ENCODE results near the gene GFER. TPM values are rescaled to one million over a fixed set of nuclear protein-coding genes. Genes with fewer than 3 reads are reported as not detected.

Gene GFER
- total and polyA plus RNA-seq, 9 donors: 14.7 to 23.8 (median 17.8) TPM

DNA sequence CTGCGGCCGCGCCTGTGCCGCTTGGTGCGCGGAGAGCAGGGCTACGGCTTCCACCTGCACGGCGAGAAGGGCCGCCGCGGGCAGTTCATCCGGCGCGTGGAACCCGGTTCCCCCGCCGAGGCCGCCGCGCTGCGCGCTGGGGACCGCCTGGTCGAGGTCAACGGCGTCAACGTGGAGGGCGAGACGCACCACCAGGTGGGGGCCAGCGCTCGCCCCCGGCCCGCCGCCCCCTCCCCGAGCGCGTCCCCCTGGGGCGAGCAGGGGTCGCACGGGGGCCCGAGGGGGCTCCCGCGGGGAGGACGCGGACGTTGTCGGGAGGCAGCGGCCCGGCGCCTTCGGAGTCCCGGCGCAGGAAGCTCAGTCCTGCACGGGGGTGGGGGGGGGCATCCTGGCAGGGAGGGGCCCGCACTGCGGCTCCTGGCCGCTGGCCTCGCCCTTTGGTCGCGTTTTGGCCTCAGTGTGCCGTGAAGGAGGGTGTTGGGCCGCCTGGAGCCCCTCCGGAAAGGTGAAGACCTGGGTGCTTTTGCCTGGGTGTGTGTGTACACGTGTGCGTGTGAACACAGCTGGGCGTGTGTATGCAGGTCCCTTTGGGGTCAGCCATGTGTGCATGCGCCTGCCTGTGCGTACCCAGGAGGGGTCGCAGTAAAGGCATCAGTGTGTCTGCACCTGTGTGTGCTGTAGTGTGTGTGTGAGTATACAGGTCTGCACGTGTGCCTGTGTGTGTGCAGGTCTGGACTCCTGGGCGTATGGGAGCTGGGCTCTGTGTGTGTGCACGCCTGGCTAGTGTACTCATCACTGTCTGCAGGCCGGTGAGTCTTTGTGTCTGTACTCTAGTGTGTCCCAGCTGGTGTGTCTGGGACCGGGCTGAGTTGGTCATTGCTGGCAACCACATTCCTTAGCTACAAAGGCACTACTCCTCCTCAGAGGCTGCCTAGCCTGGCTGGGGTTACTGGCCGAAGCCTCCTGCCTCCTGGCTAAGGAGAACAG is 43.3 kb downstream of the GFER start:
- Histone ChIP-seq H3K9me3 (replicated peaks; ENCODE audit: control insufficient read depth, low read depth, low read length) (no peaks in the 10 kb centered on the region), H3K36me3 (ENCODE audit: control insufficient read depth, insufficient read depth, low read length) (peaks cover 8% of the 10 kb centered on the region), H3K27me3 (ENCODE audit: control insufficient read depth, insufficient read depth, low read length) (peaks cover 6% of the 10 kb centered on the region), H3K27ac (ENCODE audit: low read length) (no peak overlapping the region), H3K4me3 (ENCODE audit: low read length) (peak overlapping the region; percentile 50), H3K4me1 (ENCODE audit: control insufficient read depth, insufficient read depth, low read length) (peaks cover 61% of the 10 kb centered on the region)
- peak; percentile 40 for DNase-seq
- WGBS (ENCODE audit: insufficient coverage): 3% methylated on average over 67 of the region's 76 CpGs

DNA sequence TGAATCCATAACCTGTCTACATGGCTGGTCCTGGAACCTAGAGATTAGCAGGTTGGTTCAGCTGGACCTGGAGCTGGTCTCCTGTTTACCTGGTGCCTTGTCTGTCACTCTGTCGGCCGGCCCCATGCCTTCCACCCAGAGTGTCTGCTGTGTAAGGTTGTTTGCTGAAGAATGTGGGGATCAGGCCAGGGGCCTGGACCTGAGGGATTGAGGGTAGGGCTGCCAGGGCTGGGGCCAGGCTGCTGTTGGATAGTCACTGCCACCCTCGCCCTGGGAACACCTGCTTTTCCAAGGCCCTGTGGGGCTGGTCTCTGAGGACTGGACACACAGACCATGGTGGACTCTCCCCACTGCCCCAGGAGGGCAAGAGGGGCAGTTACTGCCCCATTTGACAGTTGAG is 44.2 kb downstream of the GFER start:
- 57% methylated on average over 3 of the region's 3 CpGs for WGBS (ENCODE audit: insufficient coverage)
- peaks cover 63% of the 10 kb centered on the region for H3K4me1 ChIP-seq (ENCODE audit: control insufficient read depth, insufficient read depth, low read length)

DNA sequence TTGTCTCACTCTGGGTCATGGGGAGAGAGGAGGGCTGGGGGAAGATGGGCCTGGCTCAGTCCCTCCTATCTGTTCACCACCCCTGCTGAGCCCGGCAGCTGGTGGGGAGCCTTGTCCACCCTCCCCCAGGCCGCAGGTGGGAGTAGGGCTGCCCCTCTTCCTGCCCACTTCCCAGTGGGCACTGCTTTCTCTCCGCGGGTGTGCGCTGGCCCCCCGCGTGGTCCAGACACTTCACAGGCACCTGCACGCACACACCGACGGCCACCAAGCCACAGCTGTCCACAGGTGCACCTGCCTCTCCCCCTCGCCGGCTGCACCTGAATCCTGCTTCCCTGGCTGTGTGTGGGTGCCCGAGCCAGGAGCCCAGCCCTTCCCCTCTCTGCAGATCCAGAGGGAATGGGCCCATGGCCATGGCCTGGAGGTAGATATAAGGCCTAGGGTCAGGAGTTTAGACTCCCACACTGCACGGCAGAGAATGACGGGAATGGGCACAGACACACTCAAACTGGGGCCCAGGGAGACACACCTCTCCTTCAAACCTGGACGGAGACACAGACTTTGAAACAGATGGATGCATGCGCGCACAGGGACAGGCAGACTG is 44.7 kb downstream of the GFER start:
- H3K4me1 ChIP-seq (ENCODE audit: control insufficient read depth, insufficient read depth, low read length): peaks cover 63% of the 10 kb centered on the region
- WGBS (ENCODE audit: insufficient coverage): 79% methylated on average over 14 of the region's 18 CpGs
- H3K9me3 ChIP-seq (replicated peaks; ENCODE audit: control insufficient read depth, low read depth, low read length): no peaks in the 10 kb centered on the region
- peaks cover 8% of the 10 kb centered on the region for H3K36me3 ChIP-seq (ENCODE audit: control insufficient read depth, insufficient read depth, low read length)
- no peak overlapping the region for H3K27ac ChIP-seq (ENCODE audit: low read length)
- no peak for DNase-seq
- peaks cover 6% of the 10 kb centered on the region for H3K27me3 ChIP-seq (ENCODE audit: control insufficient read depth, insufficient read depth, low read length)
- H3K4me3 ChIP-seq (ENCODE audit: low read length): peak overlapping the region; percentile 50

More for the DNA sequence above, 44.2 kb downstream of the GFER start:
- Histone ChIP-seq H3K27ac (ENCODE audit: low read length) (no peak overlapping the region), H3K27me3 (ENCODE audit: control insufficient read depth, insufficient read depth, low read length) (peaks cover 6% of the 10 kb centered on the region), H3K4me3 (ENCODE audit: low read length) (peak overlapping the region; percentile 50), H3K9me3 (replicated peaks; ENCODE audit: control insufficient read depth, low read depth, low read length) (no peaks in the 10 kb centered on the region), H3K36me3 (ENCODE audit: control insufficient read depth, insufficient read depth, low read length) (peaks cover 8% of the 10 kb centered on the region)
- DNase-seq: no peak

DNA sequence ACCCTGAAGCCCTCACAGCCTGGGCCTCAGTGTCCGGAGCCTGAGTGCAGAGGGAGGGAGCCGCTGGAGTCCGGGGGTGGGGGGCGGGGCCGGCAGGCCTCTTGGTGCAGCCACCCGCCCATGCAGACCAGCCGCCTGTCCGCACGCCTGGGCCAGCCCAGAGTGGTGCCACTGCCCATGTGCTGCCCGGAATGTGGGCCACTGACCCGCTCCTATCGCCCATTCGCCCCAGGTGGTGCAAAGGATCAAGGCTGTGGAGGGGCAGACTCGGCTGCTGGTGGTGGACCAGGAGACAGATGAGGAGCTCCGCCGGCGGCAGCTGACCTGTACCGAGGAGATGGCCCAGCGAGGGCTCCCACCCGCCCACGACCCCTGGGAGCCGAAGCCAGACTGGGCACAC is 45.4 kb downstream of the GFER start:
- peaks cover 62% of the 10 kb centered on the region for H3K4me1 ChIP-seq (ENCODE audit: control insufficient read depth, insufficient read depth, low read length)
- peaks cover 8% of the 10 kb centered on the region for H3K36me3 ChIP-seq (ENCODE audit: control insufficient read depth, insufficient read depth, low read length)
- 76% methylated on average over 21 of the region's 22 CpGs for WGBS (ENCODE audit: insufficient coverage)
- H3K27ac ChIP-seq (ENCODE audit: low read length): no peak overlapping the region
- no peaks in the 10 kb centered on the region for H3K9me3 ChIP-seq (replicated peaks; ENCODE audit: control insufficient read depth, low read depth, low read length)
- DNase-seq: no peak
- H3K27me3 ChIP-seq (ENCODE audit: control insufficient read depth, insufficient read depth, low read length): peaks cover 6% of the 10 kb centered on the region
- no peak overlapping the region for H3K4me3 ChIP-seq (ENCODE audit: low read length)

DNA sequence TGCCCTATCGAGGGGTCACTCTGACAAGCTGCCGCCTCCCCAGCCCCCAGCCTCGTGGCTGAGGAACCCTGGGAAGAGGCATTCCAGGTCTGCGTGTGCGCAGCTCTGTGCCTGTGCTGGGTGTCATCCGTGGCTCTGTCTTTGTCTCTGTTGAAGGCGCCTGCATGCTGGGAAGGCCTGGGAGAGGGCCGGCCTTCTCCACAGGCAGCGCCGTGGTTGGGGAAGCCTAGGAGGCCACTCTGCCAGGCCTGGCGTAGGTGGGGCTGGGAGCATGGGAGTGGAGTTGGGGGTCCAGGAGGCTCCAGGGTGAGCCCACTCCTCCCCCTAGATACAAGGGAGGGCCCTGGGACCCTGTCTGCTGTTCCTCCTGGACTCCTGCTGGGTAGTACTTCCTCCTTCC is 46.0 kb downstream of the GFER start:
- H3K27ac ChIP-seq (ENCODE audit: low read length): no peak overlapping the region
- DNase-seq: no peak

DNA sequence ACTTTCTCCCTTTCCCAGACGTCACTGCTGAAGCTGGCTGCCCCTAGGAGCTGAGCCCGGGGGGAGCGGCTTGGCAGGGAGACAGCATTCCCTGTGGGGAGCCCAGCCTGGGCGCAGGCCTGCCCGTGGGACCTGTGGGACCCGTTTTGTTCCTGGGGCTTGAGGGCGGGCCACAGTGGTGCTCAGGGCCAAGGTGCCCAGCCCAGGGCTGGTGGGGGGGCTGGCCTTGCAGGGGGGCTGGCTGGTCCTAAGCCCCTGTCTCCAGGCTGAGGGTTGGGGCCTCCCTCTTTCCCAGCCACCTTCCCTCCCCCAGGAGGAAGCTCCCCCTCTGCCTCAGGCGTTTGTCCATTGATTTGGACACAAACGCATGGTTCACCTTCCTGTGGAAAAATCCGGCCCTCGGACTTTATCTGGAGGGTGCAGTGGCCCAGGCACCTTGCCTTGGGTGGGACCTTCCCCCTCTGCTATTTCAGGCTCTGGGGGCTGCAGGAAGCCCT is 47.1 kb downstream of the GFER start:
- H3K9me3 ChIP-seq (replicated peaks; ENCODE audit: control insufficient read depth, low read depth, low read length): no peaks in the 10 kb centered on the region
- peak; percentile 33 for DNase-seq
- WGBS (ENCODE audit: insufficient coverage): 70% methylated on average over 10 of the region's 11 CpGs
- H3K27ac ChIP-seq (ENCODE audit: low read length): peak overlapping the region; percentile 42
- peaks cover 4% of the 10 kb centered on the region for H3K27me3 ChIP-seq (ENCODE audit: control insufficient read depth, insufficient read depth, low read length)
- peaks cover 8% of the 10 kb centered on the region for H3K36me3 ChIP-seq (ENCODE audit: control insufficient read depth, insufficient read depth, low read length)
- peaks cover 69% of the 10 kb centered on the region for H3K4me1 ChIP-seq (ENCODE audit: control insufficient read depth, insufficient read depth, low read length)
- no peak overlapping the region for H3K4me3 ChIP-seq (ENCODE audit: low read length)

More for the DNA sequence above, 46.0 kb downstream of the GFER start:
- peaks cover 6% of the 10 kb centered on the region for H3K27me3 ChIP-seq (ENCODE audit: control insufficient read depth, insufficient read depth, low read length)
- no peak overlapping the region for H3K4me3 ChIP-seq (ENCODE audit: low read length)
- H3K9me3 ChIP-seq (replicated peaks; ENCODE audit: control insufficient read depth, low read depth, low read length): no peaks in the 10 kb centered on the region
- peaks cover 8% of the 10 kb centered on the region for H3K36me3 ChIP-seq (ENCODE audit: control insufficient read depth, insufficient read depth, low read length)
- WGBS (ENCODE audit: insufficient coverage): 88% methylated on average over 8 of the region's 11 CpGs
- peaks cover 67% of the 10 kb centered on the region for H3K4me1 ChIP-seq (ENCODE audit: control insufficient read depth, insufficient read depth, low read length)

DNA sequence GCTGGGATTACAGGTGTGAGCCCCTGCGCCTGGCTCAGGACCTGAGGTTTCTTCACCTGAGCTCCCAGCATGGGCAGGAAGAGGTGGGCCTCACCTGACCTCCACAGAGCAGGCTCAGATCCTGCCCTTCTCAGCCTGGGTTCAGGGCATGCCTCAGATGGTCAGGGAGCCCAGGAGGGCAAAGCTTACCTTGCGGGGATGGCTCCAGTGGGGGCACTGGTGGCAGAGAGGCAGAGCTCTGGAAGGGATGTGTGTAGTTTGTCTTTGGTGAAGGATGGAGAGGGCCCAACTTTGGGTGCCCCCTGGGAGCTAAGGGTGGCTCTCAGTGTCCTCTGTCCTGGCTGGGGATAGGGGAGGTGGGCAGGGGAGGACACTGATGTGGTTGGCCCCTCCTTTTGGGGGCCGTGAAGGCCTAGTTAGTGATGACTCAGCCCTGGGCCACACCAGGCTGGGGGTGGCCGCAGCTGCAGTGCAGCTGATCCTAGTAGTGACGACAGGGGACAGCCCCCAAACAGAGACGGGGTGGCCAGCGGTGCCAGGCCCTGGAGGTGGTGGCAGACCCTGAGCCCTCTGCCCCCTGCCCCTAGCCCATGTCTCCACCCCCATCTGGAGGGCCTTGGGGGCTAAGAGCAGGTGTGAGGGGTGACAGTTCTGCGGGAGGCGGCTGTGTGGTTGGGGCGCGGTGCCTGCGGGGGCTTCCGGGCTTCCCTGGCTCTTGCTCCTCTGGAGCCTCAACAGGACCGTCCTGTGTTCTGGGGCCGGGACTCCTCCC is 48.5 kb downstream of the GFER start:
- peaks cover 75% of the 10 kb centered on the region for H3K4me1 ChIP-seq (ENCODE audit: control insufficient read depth, insufficient read depth, low read length)
- 52% methylated on average over 9 of the region's 15 CpGs for WGBS (ENCODE audit: insufficient coverage)
- peak overlapping the region; percentile 8 for H3K4me3 ChIP-seq (ENCODE audit: low read length)
- peaks cover 20% of the 10 kb centered on the region for H3K36me3 ChIP-seq (ENCODE audit: control insufficient read depth, insufficient read depth, low read length)
- H3K9me3 ChIP-seq (replicated peaks; ENCODE audit: control insufficient read depth, low read depth, low read length): no peaks in the 10 kb centered on the region
- H3K27me3 ChIP-seq (ENCODE audit: control insufficient read depth, insufficient read depth, low read length): peaks cover 2% of the 10 kb centered on the region
- peak; percentile 58 for DNase-seq
- peak overlapping the region; percentile 81 for H3K27ac ChIP-seq (ENCODE audit: low read length)

DNA sequence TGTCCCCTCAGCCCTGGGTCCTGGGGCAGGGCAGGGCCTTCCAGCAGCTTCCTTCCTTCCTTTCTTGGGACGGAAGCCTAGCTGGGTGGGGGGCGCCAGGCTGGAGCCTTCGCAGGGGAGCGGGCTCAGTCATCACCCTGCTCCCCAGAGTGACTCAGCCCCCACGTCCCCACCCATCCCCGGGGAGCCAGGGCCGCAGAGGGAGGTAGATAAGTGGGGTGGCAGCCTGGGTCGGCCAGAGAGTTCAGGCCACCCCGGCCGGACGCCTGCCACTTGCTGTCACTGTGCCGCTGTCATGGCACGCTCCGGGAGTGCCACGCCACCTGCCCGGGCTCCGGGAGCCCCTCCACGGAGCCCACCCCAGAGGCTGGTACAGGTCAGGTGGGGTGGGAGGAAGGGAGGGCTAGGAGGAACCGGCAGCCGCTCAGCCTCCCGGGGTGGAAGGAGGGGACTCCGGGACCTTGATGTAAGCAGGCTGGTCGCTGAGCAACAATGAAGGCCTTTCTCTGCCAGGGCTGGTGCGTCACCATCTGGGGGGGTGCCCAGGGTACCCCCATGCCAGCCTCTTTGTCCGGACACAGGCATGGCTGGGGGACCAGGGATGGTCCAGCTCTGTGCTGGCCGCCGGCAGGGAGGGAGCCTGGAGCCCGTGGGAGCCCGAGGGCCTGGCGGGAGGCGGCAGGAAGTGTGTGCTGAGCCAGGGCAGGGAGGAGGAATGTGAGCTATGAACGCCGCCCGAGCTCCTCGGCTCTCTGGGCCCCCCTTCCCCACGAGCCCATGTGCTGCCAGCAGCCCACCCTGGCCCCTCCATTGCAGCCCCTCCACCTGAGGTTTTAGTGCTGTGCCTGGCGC is 49.3 kb downstream of the GFER start:
- 2% methylated on average over 12 of the region's 37 CpGs for WGBS (ENCODE audit: insufficient coverage)
- Histone ChIP-seq H3K4me3 (ENCODE audit: low read length) (peak overlapping the region; percentile 8), H3K27ac (ENCODE audit: low read length) (peak overlapping the region; percentile 81), H3K4me1 (ENCODE audit: control insufficient read depth, insufficient read depth, low read length) (peaks cover 74% of the 10 kb centered on the region), H3K9me3 (replicated peaks; ENCODE audit: control insufficient read depth, low read depth, low read length) (no peaks in the 10 kb centered on the region), H3K36me3 (ENCODE audit: control insufficient read depth, insufficient read depth, low read length) (peaks cover 23% of the 10 kb centered on the region), H3K27me3 (ENCODE audit: control insufficient read depth, insufficient read depth, low read length) (no peaks in the 10 kb centered on the region)
- peak; percentile 74 for DNase-seq

Data from muscle of leg (tissue), 11 donors.